K562 (cell line): ENCODE measurements around the gene ADAT3. TPM values are rescaled to one million over a fixed set of nuclear protein-coding genes. Genes with fewer than 3 reads are reported as not detected.

ENCODE experiments used
- ARHGAP35 ChIP-seq: fragments of 450-650 bp; IDR thresholded peaks from 2 replicates; pipeline ENCODE4 v1.6.1; 2018; ENCODE audit not compliant: partially characterized antibody
- HDAC8 ChIP-seq: fragments of 450-650 bp; IDR thresholded peaks from 2 replicates; pipeline ENCODE4 v1.6.1; 2016; ENCODE audit warnings: mild to moderate bottlenecking, missing genetic modification characterization, moderate library complexity, missing compliant biosample characterization
- HEY1 ChIP-seq: fragments of 250-450 bp; sonication (Bioruptor Pico); IDR thresholded peaks from 2 replicates; pipeline ENCODE4 v1.5.0; 2020; ENCODE audit warnings: mild to moderate bottlenecking, moderate library complexity, borderline replicate concordance
- KLF16 ChIP-seq: IDR thresholded peaks from 2 replicates; pipeline ENCODE4 v1.6.1; 2016; ENCODE audit warnings: antibody characterized with exemption
- NFRKB ChIP-seq: fragments of 450-650 bp; IDR thresholded peaks from 2 replicates; pipeline ENCODE4 v1.6.1; 2016; ENCODE audit warnings: low read depth
- POLR2A ChIP-seq: fragments of 450-650 bp; conservative IDR thresholded peaks from 2 replicates; pipeline ENCODE4 v1.6.1; 2016
- RCOR1 ChIP-seq, 2 experiments: IDR thresholded peaks; 2 replicates each; pipeline ENCODE4 v1.6.1; 2012; ENCODE audit warnings: low read depth in 2 of 2, low read length in 2 of 2, borderline replicate concordance in 1 of 2, improper control_type of control experiment in 1 of 2
- SIX5 ChIP-seq, 2 experiments: IDR thresholded peaks; 2 replicates each; pipeline ENCODE4 v1.6.1; 2011; ENCODE audit warnings: low read length in 2 of 2, borderline replicate concordance in 1 of 2, low read depth in 1 of 2, mild to moderate bottlenecking in 1 of 2, moderate library complexity in 1 of 2; ENCODE audit not compliant: insufficient read depth in 1 of 2
- polyA plus RNA-seq, 8 experiments: library from polyadenylated mRNA; depleted of rRNA in 4 of 8; stranded (reverse) in 5 of 8; unstranded in 3 of 8; fragments of >200 nt; fragmentation: Nextera tagmentation in 2 of 8; fragmentation: Illumina TruSeq in 1 of 8; extraction: Ambion mirVana in 2 of 8; extraction: Trizol in 1 of 8; gene quantifications; 2 replicates each; pipeline versions ENCODE4 v1.2.1 to v1.2.3, GENCODE V29; 2011 to 2014; ENCODE audit warnings: inconsistent platforms in 1 of 8, missing spikeins in 1 of 8
- total RNA-seq, 7 experiments: library from RNA; depleted of rRNA in 6 of 7; stranded (reverse); fragments of >200 nt in 6 of 7; fragmentation: Illumina TruSeq in 2 of 7; extraction: Trizol in 2 of 7; gene quantifications; 2 replicates each; pipeline versions ENCODE4 v1.2.1 to v1.2.3, GENCODE V29; 2011 to 2021; ENCODE audit warnings: low replicate concordance in 1 of 7
- TF ChIP-seq, protein P1 (sequence below): fragments of 200-600 bp; sonication (generic); IDR thresholded peaks from one replicate; pipeline ENCODE4 v1.6.1; 2012; ENCODE audit warnings: mild to moderate bottlenecking, low read depth, low read length, inconsistent platforms
- TF ChIP-seq, protein P2 (sequence below): sonication (generic); formaldehyde crosslinking; IDR thresholded peaks from 2 replicates; pipeline ENCODE4 v1.9.0; 2022; ENCODE audit warnings: mild to moderate bottlenecking, missing genetic modification reagents
- TF ChIP-seq, protein P3 (sequence below): fragments of 250-450 bp; sonication (Bioruptor Pico); IDR thresholded peaks from 2 replicates; pipeline ENCODE4 v1.5.0; 2020; ENCODE audit warnings: mild to moderate bottlenecking
- TF ChIP-seq, protein P4 (sequence below): IDR thresholded peaks from 2 replicates; pipeline ENCODE4 v1.6.1; 2014; ENCODE audit warnings: antibody characterized with exemption

Gene ADAT3
- total and polyA plus RNA-seq, 9 of the 15 experiments (the other 6 are each of a cell fraction or from before 2014, with no cell fraction given) = 0.67 to 15.6 (median 7.8) TPM; not detected in 4

DNA sequence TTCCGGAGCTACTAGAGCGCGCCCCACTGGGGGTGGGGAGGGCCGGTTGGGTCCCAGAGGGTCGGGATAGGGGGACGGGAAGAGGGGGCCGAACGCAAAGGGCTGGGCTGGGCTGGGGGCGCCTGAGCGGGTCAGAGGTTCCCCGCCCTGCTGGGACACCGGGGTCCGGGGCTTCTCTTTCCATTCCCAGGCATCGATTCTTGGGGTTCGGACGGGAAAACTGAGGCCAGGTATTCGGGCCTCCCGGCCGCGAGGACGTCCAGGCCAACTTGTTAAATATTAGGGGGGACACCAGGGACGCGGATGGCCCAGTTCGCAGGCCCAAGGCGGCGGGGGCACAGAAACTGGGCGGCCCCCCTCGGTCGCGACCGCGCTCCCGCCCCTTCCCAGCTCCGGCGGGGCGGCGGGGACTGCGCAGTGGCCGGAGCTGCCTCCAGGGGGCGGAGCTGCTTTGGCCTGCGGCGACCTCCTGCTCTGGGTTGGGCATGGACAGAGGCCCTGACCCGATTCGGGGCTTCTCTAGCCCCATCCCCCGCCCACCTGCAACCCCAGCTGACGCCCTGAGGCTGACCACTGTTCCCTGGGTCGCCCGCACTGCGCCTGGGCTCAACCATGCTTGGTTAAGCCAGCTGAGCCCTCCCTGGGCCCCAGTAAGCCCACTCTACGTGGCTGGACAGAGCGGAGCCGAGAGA, 40.6 kb upstream of the ADAT3 start (continued):
- TF ChIP-seq HDAC8 (tag) = no peak
- TF ChIP-seq NFRKB = peak; percentile 23; the same call in 1 of the 2 replicates
- TF ChIP-seq, protein P1, sequence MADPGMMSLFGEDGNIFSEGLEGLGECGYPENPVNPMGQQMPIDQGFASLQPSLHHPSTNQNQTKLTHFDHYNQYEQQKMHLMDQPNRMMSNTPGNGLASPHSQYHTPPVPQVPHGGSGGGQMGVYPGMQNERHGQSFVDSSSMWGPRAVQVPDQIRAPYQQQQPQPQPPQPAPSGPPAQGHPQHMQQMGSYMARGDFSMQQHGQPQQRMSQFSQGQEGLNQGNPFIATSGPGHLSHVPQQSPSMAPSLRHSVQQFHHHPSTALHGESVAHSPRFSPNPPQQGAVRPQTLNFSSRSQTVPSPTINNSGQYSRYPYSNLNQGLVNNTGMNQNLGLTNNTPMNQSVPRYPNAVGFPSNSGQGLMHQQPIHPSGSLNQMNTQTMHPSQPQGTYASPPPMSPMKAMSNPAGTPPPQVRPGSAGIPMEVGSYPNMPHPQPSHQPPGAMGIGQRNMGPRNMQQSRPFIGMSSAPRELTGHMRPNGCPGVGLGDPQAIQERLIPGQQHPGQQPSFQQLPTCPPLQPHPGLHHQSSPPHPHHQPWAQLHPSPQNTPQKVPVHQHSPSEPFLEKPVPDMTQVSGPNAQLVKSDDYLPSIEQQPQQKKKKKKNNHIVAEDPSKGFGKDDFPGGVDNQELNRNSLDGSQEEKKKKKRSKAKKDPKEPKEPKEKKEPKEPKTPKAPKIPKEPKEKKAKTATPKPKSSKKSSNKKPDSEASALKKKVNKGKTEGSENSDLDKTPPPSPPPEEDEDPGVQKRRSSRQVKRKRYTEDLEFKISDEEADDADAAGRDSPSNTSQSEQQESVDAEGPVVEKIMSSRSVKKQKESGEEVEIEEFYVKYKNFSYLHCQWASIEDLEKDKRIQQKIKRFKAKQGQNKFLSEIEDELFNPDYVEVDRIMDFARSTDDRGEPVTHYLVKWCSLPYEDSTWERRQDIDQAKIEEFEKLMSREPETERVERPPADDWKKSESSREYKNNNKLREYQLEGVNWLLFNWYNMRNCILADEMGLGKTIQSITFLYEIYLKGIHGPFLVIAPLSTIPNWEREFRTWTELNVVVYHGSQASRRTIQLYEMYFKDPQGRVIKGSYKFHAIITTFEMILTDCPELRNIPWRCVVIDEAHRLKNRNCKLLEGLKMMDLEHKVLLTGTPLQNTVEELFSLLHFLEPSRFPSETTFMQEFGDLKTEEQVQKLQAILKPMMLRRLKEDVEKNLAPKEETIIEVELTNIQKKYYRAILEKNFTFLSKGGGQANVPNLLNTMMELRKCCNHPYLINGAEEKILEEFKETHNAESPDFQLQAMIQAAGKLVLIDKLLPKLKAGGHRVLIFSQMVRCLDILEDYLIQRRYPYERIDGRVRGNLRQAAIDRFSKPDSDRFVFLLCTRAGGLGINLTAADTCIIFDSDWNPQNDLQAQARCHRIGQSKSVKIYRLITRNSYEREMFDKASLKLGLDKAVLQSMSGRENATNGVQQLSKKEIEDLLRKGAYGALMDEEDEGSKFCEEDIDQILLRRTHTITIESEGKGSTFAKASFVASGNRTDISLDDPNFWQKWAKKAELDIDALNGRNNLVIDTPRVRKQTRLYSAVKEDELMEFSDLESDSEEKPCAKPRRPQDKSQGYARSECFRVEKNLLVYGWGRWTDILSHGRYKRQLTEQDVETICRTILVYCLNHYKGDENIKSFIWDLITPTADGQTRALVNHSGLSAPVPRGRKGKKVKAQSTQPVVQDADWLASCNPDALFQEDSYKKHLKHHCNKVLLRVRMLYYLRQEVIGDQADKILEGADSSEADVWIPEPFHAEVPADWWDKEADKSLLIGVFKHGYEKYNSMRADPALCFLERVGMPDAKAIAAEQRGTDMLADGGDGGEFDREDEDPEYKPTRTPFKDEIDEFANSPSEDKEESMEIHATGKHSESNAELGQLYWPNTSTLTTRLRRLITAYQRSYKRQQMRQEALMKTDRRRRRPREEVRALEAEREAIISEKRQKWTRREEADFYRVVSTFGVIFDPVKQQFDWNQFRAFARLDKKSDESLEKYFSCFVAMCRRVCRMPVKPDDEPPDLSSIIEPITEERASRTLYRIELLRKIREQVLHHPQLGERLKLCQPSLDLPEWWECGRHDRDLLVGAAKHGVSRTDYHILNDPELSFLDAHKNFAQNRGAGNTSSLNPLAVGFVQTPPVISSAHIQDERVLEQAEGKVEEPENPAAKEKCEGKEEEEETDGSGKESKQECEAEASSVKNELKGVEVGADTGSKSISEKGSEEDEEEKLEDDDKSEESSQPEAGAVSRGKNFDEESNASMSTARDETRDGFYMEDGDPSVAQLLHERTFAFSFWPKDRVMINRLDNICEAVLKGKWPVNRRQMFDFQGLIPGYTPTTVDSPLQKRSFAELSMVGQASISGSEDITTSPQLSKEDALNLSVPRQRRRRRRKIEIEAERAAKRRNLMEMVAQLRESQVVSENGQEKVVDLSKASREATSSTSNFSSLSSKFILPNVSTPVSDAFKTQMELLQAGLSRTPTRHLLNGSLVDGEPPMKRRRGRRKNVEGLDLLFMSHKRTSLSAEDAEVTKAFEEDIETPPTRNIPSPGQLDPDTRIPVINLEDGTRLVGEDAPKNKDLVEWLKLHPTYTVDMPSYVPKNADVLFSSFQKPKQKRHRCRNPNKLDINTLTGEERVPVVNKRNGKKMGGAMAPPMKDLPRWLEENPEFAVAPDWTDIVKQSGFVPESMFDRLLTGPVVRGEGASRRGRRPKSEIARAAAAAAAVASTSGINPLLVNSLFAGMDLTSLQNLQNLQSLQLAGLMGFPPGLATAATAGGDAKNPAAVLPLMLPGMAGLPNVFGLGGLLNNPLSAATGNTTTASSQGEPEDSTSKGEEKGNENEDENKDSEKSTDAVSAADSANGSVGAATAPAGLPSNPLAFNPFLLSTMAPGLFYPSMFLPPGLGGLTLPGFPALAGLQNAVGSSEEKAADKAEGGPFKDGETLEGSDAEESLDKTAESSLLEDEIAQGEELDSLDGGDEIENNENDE = no peak
- peak in 1 of 2 experiments; percentile 80; a peak in 2 of 4 replicates for TF ChIP-seq RCOR1 (IDR thresholded peaks at IDR 0.05; ENCODE audit: borderline replicate concordance in 1 of 2, low read depth in 2 of 2, low read length in 2 of 2)
- no peak for TF ChIP-seq HEY1
- TF ChIP-seq POLR2A = peak; percentile 73
- TF ChIP-seq KLF16 = no peak; the same call in 1 of the 2 replicates
- no peak for TF ChIP-seq ARHGAP35
- TF ChIP-seq, protein P2, sequence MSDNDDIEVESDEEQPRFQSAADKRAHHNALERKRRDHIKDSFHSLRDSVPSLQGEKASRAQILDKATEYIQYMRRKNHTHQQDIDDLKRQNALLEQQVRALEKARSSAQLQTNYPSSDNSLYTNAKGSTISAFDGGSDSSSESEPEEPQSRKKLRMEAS = no peak; the same call in 1 of the 2 replicates
- TF ChIP-seq, protein P3, sequence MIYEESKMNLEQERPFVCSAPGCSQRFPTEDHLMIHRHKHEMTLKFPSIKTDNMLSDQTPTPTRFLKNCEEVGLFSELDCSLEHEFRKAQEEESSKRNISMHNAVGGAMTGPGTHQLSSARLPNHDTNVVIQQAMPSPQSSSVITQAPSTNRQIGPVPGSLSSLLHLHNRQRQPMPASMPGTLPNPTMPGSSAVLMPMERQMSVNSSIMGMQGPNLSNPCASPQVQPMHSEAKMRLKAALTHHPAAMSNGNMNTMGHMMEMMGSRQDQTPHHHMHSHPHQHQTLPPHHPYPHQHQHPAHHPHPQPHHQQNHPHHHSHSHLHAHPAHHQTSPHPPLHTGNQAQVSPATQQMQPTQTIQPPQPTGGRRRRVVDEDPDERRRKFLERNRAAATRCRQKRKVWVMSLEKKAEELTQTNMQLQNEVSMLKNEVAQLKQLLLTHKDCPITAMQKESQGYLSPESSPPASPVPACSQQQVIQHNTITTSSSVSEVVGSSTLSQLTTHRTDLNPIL (CRISPR knock-in tag) = no peak
- no peak for TF ChIP-seq SIX5 (IDR thresholded peaks at IDR 0.05; ENCODE audit: borderline replicate concordance in 1 of 2, insufficient read depth in 1 of 2, low read depth in 1 of 2, low read length in 2 of 2)
- TF ChIP-seq, protein P4, sequence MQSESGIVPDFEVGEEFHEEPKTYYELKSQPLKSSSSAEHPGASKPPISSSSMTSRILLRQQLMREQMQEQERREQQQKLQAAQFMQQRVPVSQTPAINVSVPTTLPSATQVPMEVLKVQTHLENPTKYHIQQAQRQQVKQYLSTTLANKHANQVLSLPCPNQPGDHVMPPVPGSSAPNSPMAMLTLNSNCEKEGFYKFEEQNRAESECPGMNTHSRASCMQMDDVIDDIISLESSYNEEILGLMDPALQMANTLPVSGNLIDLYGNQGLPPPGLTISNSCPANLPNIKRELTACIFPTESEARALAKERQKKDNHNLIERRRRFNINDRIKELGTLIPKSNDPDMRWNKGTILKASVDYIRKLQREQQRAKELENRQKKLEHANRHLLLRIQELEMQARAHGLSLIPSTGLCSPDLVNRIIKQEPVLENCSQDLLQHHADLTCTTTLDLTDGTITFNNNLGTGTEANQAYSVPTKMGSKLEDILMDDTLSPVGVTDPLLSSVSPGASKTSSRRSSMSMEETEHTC = no peak
